ENCODE results near the gene RPTOR.

DNA sequence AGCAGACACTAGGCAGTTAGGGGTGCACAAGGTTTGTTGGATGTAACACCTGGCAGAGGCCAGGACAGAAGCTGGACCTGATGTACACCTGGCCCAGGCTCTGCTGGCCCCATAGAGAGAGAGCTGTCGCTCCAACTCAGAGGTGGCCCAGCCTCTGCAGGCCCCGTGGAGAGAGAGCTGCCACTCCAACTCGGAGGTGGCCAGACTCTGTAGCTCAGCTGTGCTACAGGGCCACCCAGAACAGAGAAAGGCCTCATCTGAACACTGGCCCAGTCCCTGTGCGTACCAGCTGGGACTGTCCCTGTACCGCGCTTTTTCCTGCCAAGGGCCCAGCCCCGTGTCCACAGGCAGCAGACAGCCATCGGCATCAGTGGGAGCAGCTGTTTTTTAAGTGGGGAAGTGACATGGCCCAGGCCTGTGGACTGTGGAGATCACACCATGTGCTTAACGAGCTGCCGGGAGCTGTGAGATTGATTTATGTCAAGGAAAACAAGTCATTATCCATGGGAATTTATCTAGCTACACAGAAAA lies 270.6 kb downstream of the RPTOR start:
- TF ChIP-seq POLR2A (IDR thresholded peaks at IDR 0.05; ENCODE audit: low read length), result no peak
- no peak for TF ChIP-seq GATA1 (IDR thresholded peaks at IDR 0.05; ENCODE audit: low read depth, low read length)

Measured in erythroblast (primary cell).